Measurements from ENCODE around the gene CADM1. TPM values are rescaled to one million over a fixed set of nuclear protein-coding genes. Genes with fewer than 3 reads are reported as not detected.
A peak's percentile ranks its signal among the peaks of the same experiment; 100 is the strongest.

Gene CADM1
- total and polyA plus RNA-seq, 4 experiments from 2014 or later: 2.8 to 5.6 (median 3.3) TPM

GRCh38 chr11:115147243-115147807 lies 356.9 kb downstream of the CADM1 start:
- no peak for DNase-seq
- ChIA-PET CTCF (ENCODE audit: partially characterized antibody) (no interaction called here), POLR2A (ENCODE audit: partially characterized antibody) (no interaction called here)
- Mint-ChIP-seq H3K9me3 (no peaks in the 10 kb centered on the region), H3K27me3 (peaks cover 0 to 2% of the 10 kb centered on the region in 2 donors), H3K27ac (peak overlapping the region in 1 of 7 donors; percentile 46), H3K4me3 (no peak overlapping the region), H3K36me3 (no peaks in the 10 kb centered on the region), H3K4me1 (peaks cover 0 to 1% (median 0%) of the 10 kb centered on the region in 4 donors)
- H3K27me3 ChIP-seq (ENCODE audit: insufficient read depth, low read length): no peaks in the 10 kb centered on the region
- H3K27ac ChIP-seq (ENCODE audit: low read depth, low read length): no peak overlapping the region
- no peaks in the 10 kb centered on the region for H3K9me3 ChIP-seq (ENCODE audit: control insufficient read depth in 1 of 2, low read length in 2 of 2)
- no peaks in the 10 kb centered on the region for H3K4me1 ChIP-seq (ENCODE audit: insufficient read depth, low read length)
- no peak overlapping the region for H3K4me3 ChIP-seq (ENCODE audit: low read length in 2 of 2)
- no peaks in the 10 kb centered on the region for H3K36me3 ChIP-seq (ENCODE audit: insufficient read depth, low read length)
- intact Hi-C loops (cut with micrococcal nuclease): no loop called here

- no peak overlapping the region for H3K4me3 Mint-ChIP-seq
- no peak overlapping the region for H3K27ac Mint-ChIP-seq
- H3K27ac ChIP-seq (ENCODE audit: low read depth, low read length): no peak overlapping the region
- H3K27me3 ChIP-seq (ENCODE audit: insufficient read depth, low read length): no peaks in the 10 kb centered on the region
- peaks cover 0 to 2% of the 10 kb centered on the region in 2 donors for H3K27me3 Mint-ChIP-seq
- H3K4me1 ChIP-seq (ENCODE audit: insufficient read depth, low read length): no peaks in the 10 kb centered on the region
- no peaks in the 10 kb centered on the region for H3K9me3 ChIP-seq (ENCODE audit: control insufficient read depth in 1 of 2, low read length in 2 of 2)
- CTCF ChIA-PET (ENCODE audit: partially characterized antibody): no interaction called here
- POLR2A ChIA-PET (ENCODE audit: partially characterized antibody): no interaction called here
- H3K36me3 ChIP-seq (ENCODE audit: insufficient read depth, low read length): no peaks in the 10 kb centered on the region
- no peaks in the 10 kb centered on the region for H3K36me3 Mint-ChIP-seq
- H3K9me3 Mint-ChIP-seq: no peaks in the 10 kb centered on the region
- DNase-seq: no peak
- intact Hi-C loops (cut with micrococcal nuclease): no loop called here
- peaks cover 0 to 1% (median 0%) of the 10 kb centered on the region in 4 donors for H3K4me1 Mint-ChIP-seq
- no peak overlapping the region for H3K4me3 ChIP-seq (ENCODE audit: low read length in 2 of 2)
Measured at GRCh38 chr11:115146425-115146824, 357.8 kb downstream of the CADM1 start.

GRCh38 chr11:115145324-115145723 lies 358.9 kb downstream of the CADM1 start:
- Mint-ChIP-seq H3K4me1 (peaks cover 0 to 1% (median 0%) of the 10 kb centered on the region in 4 donors), H3K36me3 (no peaks in the 10 kb centered on the region), H3K27me3 (peaks cover 0 to 2% of the 10 kb centered on the region in 2 donors), H3K4me3 (no peak overlapping the region), H3K9me3 (no peaks in the 10 kb centered on the region), H3K27ac (no peak overlapping the region)
- Histone ChIP-seq H3K36me3 (ENCODE audit: insufficient read depth, low read length) (no peaks in the 10 kb centered on the region), H3K4me1 (ENCODE audit: insufficient read depth, low read length) (no peaks in the 10 kb centered on the region), H3K27me3 (ENCODE audit: insufficient read depth, low read length) (no peaks in the 10 kb centered on the region), H3K9me3 (ENCODE audit: control insufficient read depth in 1 of 2, low read length in 2 of 2) (no peaks in the 10 kb centered on the region), H3K27ac (ENCODE audit: low read depth, low read length) (no peak overlapping the region), H3K4me3 (ENCODE audit: low read length in 2 of 2) (no peak overlapping the region)
- intact Hi-C loops (cut with micrococcal nuclease): no loop called here
- ChIA-PET POLR2A (ENCODE audit: partially characterized antibody) (no interaction called here), CTCF (ENCODE audit: partially characterized antibody) (no interaction called here)
- no peak for DNase-seq

DNA sequence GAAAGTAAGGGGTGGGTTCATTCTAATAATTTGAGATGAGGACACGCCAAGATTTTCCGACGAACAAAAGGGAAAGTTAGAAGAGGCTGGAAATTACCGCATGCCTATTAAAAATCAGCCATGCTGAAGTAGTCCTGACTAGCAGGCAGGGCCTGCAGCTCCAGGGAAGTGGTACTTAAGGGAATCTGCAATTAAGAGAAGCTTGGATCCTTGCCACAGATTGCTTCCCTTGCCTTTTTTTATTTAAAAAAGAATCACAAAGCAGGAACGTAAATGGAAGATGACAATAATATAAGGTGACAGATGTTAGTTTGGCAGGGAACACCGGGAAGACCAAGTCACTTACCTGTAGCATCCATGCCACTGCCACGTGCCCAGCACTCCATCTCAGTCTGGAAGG lies 359.3 kb downstream of the CADM1 start:
- no peaks in the 10 kb centered on the region for H3K9me3 ChIP-seq (ENCODE audit: control insufficient read depth in 1 of 2, low read length in 2 of 2)
- Mint-ChIP-seq H3K9me3 (no peaks in the 10 kb centered on the region), H3K4me3 (no peak overlapping the region), H3K27me3 (peaks cover 0 to 2% of the 10 kb centered on the region in 2 donors), H3K36me3 (no peaks in the 10 kb centered on the region), H3K27ac (no peak overlapping the region), H3K4me1 (peaks cover 0 to 1% (median 0%) of the 10 kb centered on the region in 4 donors)
- ChIA-PET CTCF (ENCODE audit: partially characterized antibody) (no interaction called here), POLR2A (ENCODE audit: partially characterized antibody) (no interaction called here)
- H3K27me3 ChIP-seq (ENCODE audit: insufficient read depth, low read length): no peaks in the 10 kb centered on the region
- H3K36me3 ChIP-seq (ENCODE audit: insufficient read depth, low read length): no peaks in the 10 kb centered on the region
- H3K4me3 ChIP-seq (ENCODE audit: low read length in 2 of 2): no peak overlapping the region
- no peaks in the 10 kb centered on the region for H3K4me1 ChIP-seq (ENCODE audit: insufficient read depth, low read length)
- intact Hi-C loops (cut with micrococcal nuclease): no loop called here
- no peak for DNase-seq
- no peak overlapping the region for H3K27ac ChIP-seq (ENCODE audit: low read depth, low read length)

DNA sequence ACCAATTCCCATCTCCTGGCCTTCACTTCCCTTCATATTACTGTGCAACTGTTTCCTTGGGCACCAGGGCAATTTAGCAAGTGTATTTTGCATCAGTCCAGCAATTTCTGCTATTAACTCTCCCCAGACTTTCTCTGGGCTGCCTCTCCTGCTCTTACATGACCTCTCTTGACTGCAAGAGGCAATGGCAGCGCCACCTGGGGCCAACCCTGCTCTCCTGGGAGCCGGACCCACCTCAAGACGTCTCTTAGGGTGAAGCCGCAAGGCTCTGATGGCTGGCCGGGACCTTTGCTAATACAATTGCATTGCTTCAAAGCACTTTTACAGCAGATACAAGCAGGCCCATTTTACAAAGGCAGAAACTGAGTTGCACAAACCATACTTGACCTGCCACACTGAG lies 360.2 kb downstream of the CADM1 start:
- no peaks in the 10 kb centered on the region for H3K27me3 ChIP-seq (ENCODE audit: insufficient read depth, low read length)
- no peaks in the 10 kb centered on the region for H3K4me1 ChIP-seq (ENCODE audit: insufficient read depth, low read length)
- H3K9me3 ChIP-seq (ENCODE audit: control insufficient read depth in 1 of 2, low read length in 2 of 2): no peaks in the 10 kb centered on the region
- POLR2A ChIA-PET (ENCODE audit: partially characterized antibody): no interaction called here
- H3K27me3 Mint-ChIP-seq: peaks cover 0 to 2% of the 10 kb centered on the region in 2 donors
- H3K36me3 Mint-ChIP-seq: no peaks in the 10 kb centered on the region
- intact Hi-C loops (cut with micrococcal nuclease): no loop called here
- H3K4me1 Mint-ChIP-seq: peaks cover 0 to 1% (median 0%) of the 10 kb centered on the region in 4 donors
- H3K36me3 ChIP-seq (ENCODE audit: insufficient read depth, low read length): no peaks in the 10 kb centered on the region
- H3K27ac ChIP-seq (ENCODE audit: low read depth, low read length): no peak overlapping the region
- H3K4me3 ChIP-seq (ENCODE audit: low read length in 2 of 2): no peak overlapping the region
- no peak overlapping the region for H3K4me3 Mint-ChIP-seq
- H3K9me3 Mint-ChIP-seq: no peaks in the 10 kb centered on the region
- CTCF ChIA-PET (ENCODE audit: partially characterized antibody): no interaction called here
- no peak for DNase-seq
- no peak overlapping the region for H3K27ac Mint-ChIP-seq

DNA sequence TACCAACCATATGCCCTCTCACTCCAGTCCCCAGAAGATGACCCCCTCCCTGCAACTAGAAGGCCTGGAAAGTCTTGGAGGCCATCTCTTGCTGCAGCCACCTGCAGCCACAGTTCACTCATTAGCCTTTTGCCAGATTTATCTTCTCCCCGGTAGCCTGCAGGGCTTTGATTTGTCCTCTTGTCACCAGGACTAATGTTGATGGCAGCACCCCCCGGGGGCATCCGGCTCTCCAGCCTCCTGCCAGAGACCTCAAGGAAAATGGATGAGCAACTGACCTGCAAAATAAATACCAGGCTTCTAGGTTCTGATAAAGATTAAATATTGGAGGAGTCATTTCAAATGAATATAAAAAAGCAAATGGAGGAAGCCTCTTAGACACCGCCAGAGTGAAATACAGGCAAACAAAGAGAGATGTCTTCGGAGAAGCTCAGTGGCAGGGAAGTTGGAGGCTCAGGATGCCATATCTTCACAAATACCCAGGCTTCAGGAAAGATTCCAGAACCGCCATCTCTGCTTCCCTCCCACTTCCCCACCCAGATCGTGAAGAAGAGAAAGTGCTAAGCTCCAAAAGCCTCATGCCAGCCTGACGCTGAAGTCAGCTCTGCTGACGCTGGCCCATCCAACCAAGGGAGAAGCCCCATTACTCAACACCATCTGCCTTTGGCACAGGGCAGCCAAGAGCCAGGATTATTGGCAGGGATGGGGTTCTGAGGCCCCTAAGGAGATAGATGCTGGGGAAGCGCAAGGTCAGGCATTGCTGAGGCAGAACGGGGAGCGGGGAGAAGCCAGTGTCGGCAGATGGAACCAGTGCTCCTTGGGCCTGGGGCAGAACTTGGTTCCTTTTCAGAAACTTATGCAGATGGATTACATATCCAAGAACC lies 362.7 kb downstream of the CADM1 start:
- H3K27me3 ChIP-seq (ENCODE audit: insufficient read depth, low read length): no peaks in the 10 kb centered on the region
- no peak for DNase-seq
- Mint-ChIP-seq H3K27ac (no peak overlapping the region), H3K4me1 (no peaks in the 10 kb centered on the region), H3K9me3 (no peaks in the 10 kb centered on the region), H3K27me3 (no peaks in the 10 kb centered on the region), H3K36me3 (no peaks in the 10 kb centered on the region), H3K4me3 (no peak overlapping the region)
- ChIA-PET POLR2A (ENCODE audit: partially characterized antibody) (no interaction called here), CTCF (ENCODE audit: partially characterized antibody) (no interaction called here)
- no peaks in the 10 kb centered on the region for H3K4me1 ChIP-seq (ENCODE audit: insufficient read depth, low read length)
- no peak overlapping the region for H3K27ac ChIP-seq (ENCODE audit: low read depth, low read length)
- H3K36me3 ChIP-seq (ENCODE audit: insufficient read depth, low read length): no peaks in the 10 kb centered on the region
- intact Hi-C loops (cut with micrococcal nuclease): no loop called here
- no peak overlapping the region for H3K4me3 ChIP-seq (ENCODE audit: low read length in 2 of 2)
- H3K9me3 ChIP-seq (ENCODE audit: control insufficient read depth in 1 of 2, low read length in 2 of 2): no peaks in the 10 kb centered on the region

- Histone ChIP-seq H3K27me3 (ENCODE audit: insufficient read depth, low read length) (no peaks in the 10 kb centered on the region), H3K4me1 (ENCODE audit: insufficient read depth, low read length) (no peaks in the 10 kb centered on the region), H3K27ac (ENCODE audit: low read depth, low read length) (no peak overlapping the region), H3K9me3 (ENCODE audit: control insufficient read depth in 1 of 2, low read length in 2 of 2) (no peaks in the 10 kb centered on the region), H3K4me3 (ENCODE audit: low read length in 2 of 2) (no peak overlapping the region), H3K36me3 (ENCODE audit: insufficient read depth, low read length) (no peaks in the 10 kb centered on the region)
- H3K27me3 Mint-ChIP-seq: no peaks in the 10 kb centered on the region
- H3K4me1 Mint-ChIP-seq: no peaks in the 10 kb centered on the region
- H3K9me3 Mint-ChIP-seq: peaks cover 0 to 2% (median 0%) of the 10 kb centered on the region in 8 donors
- no peak for DNase-seq
- no peaks in the 10 kb centered on the region for H3K36me3 Mint-ChIP-seq
- no peak overlapping the region for H3K27ac Mint-ChIP-seq
- intact Hi-C loops (cut with micrococcal nuclease): no loop called here
- no peak overlapping the region for H3K4me3 Mint-ChIP-seq
- ChIA-PET POLR2A (ENCODE audit: partially characterized antibody) (no interaction called here), CTCF (ENCODE audit: partially characterized antibody) (no interaction called here)
Measured at GRCh38 chr11:115135936-115136335, 368.3 kb downstream of the CADM1 start.

Data from CD4-positive, alpha-beta memory T cell (primary cell).